HG02884 (cell line): ENCODE measurements around the gene MYL3.

Experiments
- ATAC-seq: cut with Tn5 transposase; IDR thresholded peaks from one replicate; pipeline ENCODE4 v1.9.1; 2021; ENCODE audit warnings: mild to moderate bottlenecking, moderate library complexity; ENCODE audit not compliant: unreplicated experiment

MYL3 gene

DNA sequence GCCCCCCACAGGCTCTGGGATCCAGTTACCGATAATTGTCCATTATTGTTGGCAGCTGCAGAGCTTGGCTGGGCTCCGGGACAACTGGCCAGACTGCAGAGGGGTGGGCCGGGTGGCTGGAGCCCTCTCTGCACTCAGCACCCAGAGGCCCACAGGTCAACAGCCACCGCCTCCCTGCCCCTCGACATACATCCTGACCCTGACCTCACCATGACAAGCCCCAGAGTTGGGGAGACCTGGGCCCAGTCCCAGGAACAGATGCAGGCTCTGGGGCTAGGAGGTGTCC lies 36.7 kb upstream of the MYL3 start:
- no peak for ATAC-seq

DNA sequence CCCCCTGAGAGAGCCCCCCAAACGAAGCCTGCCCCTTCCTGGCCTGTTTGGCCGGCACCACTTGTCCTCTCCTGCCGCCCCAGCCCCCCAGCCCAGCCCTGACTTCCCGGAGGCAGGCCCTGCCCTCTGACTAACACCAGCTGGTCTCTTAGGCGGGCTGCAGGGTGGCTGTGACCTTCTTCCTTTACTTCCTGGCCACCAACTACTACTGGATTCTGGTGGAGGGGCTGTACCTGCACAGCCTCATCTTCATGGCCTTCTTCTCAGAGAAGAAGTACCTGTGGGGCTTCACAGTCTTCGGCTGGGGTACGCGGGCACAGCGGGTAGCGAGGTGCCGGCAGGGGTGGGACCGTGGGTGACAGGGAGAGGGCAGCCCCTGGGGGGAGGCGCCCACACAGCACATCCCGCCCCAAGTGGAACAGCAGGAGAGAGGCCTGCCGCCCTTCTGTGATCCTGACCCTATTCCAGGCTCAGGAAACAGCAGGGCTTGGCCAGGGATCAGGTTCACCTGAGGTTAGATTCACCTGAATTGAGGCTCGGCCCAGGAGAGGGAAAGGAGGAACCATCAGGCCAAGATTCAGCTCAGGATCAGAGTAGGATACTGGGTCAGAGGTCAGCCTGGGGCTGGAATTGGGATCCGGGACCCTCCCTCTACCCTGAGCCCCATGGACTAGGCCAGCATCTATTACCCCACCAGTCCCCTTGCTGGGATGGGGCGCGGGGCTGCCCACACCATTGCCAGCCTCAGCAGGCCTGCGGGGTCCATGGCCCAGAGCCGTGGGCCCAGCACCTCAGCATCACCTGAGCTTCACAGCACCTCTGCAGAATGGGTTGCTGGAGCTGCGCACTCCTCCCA lies 36.1 kb upstream of the MYL3 start:
- ATAC-seq: no peak

GRCh38 chr3:46898321-46899150 lies 35.3 kb upstream of the MYL3 start:
- no peak for ATAC-seq

GRCh38 chr3:46897829-46898320 lies 34.6 kb upstream of the MYL3 start:
- no peak for ATAC-seq

- no peak for ATAC-seq
Observed at GRCh38 chr3:46897031-46897430, 33.8 kb upstream of the MYL3 start.

- no peak for ATAC-seq
Observed at GRCh38 chr3:46896386-46896785, 33.1 kb upstream of the MYL3 start.

DNA sequence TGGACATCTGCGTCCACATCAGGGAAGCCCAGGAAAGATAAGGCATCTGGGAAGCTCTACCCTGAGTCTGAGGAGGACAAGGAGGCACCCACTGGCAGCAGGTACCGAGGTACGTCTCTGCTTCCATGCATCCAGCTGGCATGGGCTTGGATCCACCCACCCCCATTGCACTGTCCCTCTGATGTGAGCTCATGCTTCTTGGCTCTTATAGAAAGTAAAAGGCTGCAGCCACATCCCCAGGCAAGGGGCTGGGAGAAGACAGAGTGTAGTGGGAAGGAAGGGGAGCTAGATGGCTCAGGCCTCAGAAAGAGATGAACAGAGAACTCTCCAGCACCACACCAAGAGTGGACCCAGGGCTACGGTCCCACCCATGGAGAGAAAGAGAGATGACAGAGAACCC lies 32.5 kb upstream of the MYL3 start:
- ATAC-seq: no peak

DNA sequence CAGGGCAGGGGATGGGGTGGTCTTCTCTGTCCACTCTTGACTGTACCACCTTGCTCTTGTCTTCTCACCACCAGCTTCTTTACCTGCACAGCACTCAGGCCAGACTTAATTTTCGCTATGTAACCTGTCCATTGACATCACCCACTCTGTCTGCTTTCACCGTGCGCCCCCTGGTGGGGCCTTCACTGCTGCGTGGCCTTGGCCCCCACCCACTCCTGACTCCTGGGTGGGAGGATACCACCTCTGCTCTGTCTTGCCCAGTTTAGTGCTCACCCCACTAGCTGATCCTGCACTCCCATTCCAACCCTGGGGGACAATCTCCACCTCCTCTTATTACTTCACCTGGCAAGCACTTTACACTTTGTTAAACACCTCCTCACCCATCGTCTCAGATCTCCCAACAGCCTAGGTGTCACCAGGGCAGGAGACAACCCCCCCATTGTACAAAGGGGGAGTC lies 32.0 kb upstream of the MYL3 start:
- no peak for ATAC-seq

DNA sequence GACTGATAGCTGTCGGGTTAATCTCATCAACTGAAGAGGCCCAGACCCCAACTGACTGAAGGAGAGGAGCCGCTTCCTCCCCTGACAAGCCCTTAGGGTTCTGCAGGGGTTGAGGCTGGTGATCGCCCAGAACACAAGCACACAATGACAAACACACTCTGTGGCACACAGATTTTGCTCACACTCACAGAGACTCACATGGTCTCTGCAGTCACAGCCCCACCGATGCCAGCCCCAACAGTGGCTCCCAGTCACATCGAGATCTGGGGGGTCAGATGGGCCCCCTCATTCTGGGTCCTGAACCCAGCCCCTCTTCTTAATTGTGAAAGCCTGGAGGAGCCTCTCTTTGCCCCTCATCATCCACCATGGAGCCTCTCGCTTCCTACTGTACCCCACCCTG lies 31.0 kb upstream of the MYL3 start:
- ATAC-seq: no peak

GRCh38 chr3:46893763-46894162 lies 30.5 kb upstream of the MYL3 start:
- ATAC-seq: no peak

DNA sequence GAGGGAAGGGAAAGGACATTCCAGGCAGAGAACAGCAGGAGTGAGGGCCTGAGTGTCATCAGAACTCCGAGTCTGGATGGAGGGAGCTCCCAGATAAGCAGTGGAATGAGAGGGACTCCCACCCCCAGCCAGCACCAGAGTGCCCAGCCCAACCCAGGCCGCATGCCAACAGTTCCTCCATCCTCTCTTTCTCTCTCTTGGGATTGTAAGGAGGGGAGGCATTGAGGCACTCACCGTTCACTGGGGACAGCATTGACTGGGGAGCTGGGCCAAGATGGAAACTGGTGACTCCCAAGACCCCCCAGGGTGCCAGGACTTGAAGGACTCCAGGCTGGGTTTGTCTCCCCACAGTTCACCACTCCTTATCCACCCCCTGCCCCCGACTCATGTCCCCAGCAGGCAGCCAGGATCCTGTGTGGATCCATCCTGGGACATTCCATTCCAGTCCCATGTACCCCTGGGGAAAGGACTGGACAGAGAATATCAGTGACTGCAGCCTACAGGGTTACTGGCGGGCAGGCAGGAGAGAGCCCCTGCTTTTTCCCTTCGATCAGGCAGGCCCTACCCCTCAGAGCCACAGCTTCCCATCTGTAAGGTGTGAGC lies 30.0 kb upstream of the MYL3 start:
- ATAC-seq: no peak

DNA sequence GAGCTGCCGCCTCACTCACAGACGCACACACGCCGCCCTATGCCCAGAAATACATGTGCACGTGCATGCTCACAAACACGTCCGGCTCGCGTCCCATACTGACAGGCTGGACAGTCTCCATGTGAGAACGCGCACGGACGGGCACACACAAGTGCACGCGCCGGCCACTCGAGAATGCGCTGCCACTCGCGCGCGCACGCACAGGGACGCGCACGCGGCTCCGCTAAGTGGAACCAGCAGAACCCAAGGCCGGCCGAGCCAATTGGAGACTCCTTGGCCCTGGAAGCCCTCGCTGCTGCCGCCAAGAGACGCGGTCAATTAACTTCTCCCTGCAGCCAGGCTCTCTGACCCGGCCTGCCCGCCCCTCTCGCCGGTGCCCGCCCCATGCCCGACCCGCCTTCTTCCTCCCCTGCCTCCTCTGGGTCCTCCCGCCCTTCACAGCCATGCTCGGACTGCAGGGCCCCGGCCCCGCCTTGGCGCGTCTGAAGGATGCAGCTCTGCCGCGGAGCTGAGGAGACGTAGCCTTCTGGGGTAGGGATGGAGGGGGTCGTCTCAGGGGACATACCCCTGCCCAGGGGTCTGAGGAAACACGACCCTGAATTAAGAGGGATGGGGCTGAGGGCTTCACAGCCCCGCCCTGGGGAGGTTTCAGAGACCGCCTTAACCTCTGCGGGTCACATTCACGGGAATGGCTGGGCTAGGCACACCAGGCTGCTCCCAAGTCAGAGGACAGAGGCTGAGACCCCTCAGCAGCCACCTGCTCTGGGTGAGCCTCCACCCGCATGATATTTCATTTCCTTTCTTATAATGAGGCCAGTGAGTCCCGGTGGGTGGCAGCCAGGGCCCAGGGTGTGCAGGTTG lies 29.3 kb upstream of the MYL3 start:
- ATAC-seq: no peak

- no peak for ATAC-seq
Observed at GRCh38 chr3:46891132-46891531, 27.9 kb upstream of the MYL3 start.

DNA sequence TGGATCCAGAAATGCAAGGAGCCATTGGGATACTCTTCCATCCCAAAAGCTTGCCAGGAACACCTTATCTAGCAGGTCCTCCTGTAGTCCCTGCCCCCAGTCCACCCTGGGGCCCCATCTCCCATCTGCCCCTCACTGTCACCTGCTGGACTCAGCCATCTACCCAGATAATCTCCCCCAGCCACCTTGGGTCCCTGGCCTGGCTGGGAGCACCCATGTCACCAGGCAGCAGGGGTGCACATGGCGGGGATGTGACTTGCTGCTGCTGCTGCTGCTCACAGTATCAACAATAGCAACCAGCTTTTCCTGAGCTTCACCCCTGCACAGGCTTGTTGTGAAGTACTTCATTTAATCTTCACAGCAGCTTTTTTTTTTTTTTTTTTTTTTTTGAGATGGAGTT lies 26.9 kb upstream of the MYL3 start:
- ATAC-seq: no peak

DNA sequence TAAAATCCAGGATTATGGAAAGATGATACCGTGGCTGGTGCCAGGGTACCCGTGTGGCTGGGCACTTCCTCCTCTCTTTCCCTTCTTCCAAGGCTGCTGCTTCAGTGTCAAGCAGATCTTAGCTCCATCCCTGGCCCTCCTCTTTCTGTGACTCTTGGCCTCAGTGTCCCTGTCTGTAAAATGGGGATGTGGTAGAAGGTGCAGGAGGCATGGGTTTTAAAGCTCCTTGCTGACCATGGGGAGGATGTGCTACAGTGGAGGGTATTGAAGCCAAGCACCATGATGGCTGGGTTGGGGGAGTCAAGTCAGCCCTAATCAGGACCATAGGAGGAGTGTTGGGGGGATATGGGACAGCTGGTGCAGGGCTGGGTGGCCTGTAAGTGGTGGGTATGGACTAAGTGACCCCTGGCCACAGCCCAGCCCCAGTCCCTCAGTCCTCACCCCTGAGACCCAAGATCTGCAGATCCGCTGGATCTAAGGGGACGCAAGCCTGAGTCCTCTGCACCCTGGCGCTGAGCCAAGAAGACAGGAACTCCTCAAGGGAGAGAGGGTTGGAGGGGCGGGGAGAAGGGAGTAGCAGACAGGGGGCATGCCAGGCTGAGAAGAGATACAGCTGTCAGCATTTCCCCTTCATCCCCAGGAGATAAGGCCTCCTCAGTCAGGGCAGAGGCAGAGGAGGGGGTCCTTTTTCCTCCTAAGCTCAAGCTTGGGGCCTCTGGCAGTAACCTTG lies 26.3 kb upstream of the MYL3 start:
- ATAC-seq: no peak

- no peak for ATAC-seq
Observed at GRCh38 chr3:46888705-46889104, 25.5 kb upstream of the MYL3 start.

DNA sequence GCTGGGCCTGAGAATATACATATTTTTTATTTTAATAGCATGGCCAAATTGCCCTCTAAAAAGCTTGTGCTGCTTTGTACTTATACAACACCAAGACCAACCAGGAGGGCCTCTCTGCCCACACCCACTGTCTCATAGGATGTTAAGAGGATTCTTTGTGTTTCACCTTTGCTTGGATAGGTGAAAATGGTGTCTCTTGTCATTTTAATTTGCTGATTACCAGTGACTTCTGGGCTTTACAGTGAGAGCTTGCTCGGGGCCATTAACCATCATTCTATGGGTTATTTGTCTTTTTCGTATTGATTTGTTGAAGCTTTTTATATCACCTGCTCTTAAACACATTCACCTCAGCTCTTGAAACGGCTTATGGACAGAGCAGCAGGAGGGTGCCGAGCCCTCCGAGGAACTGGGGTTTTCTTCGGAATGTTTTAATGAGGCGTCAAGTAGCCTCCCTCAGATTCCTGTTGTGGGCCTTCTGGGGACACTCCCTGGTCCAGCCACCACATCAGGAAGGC lies 24.8 kb upstream of the MYL3 start:
- no peak for ATAC-seq

GRCh38 chr3:46885612-46886011 lies 22.4 kb upstream of the MYL3 start:
- no peak for ATAC-seq

DNA sequence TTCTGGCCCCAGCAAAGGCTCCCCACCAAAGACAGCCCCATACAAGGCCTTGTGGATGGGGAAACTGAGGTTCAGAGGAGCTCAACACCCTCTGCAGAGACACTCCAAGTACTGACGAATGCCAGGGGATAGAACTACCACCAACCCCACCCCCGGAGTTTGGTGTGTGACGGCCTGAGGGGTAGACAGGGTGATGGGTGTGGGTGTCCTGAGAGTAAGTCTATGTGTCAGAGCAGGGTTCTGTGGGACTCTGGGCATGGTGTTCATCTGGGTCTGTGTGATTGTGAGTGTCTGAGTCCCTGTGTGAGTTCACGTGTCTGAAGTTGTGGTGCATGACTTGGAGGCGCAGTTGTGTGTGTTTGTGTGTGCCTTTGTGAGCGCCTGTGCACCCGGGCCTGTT lies 21.7 kb upstream of the MYL3 start:
- ATAC-seq: no peak

- ATAC-seq: no peak
Observed at GRCh38 chr3:46884427-46884826, 21.2 kb upstream of the MYL3 start.
